HPDE6-E6E7 (cell line): ENCODE results near the gene EIF5.

Experiments used
- DNase-seq: peaks from one replicate; pipeline ENCODE4 v3.0.0; 2011; ENCODE audit warnings: missing footprints; ENCODE audit errors: extremely low spot score

The EIF5 gene

DNA sequence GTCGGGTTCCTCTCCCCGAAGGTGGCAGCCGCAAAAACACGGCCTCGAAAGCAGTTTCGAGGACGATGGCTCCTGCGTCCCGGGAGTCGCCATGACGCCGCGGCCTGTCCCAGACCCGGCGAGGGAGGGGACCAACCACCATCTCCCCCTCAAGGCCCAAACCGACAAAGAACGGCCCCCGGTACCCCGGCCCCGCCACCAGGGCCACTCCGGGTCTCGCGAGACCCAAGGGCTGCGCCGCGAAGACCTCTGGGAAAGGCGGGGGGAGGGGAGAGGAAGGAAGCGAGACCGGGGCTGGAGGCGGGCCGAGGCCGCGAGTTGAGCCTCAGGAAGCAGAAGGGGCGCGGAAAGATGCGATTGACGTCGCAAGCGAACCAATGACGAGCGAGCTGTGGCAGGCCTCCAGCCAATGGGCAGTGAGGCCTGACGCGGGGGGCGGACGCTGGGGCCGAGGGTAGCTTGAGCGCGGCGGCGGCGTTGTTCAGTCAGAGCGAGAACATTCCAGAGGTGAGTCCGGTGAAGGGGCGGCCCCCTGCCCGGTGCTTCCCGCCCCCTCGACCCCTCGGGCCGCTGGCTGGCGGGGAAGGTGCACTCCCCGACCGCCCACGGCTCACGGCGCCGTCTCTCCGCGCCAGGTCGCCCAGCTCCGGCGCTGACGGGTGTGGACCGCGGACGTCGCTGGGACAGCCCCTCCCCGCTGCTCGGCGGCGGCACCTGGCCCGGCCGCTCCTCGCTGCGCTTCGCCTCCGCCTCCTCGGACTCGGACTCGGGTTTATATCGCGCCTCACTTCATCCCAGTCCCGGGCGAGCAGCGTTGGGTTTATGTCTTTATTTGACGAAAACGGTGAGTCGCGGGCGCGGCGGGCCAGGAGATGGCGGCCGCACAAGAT lies at the start of gene EIF5:
Gene EIF5 (plus strand): TSS at position 484 of the 890 bp plus-strand sequence. CDS start 1,624 bp downstream, outside the sequence.
- peak; percentile 93 for DNase-seq

DNA sequence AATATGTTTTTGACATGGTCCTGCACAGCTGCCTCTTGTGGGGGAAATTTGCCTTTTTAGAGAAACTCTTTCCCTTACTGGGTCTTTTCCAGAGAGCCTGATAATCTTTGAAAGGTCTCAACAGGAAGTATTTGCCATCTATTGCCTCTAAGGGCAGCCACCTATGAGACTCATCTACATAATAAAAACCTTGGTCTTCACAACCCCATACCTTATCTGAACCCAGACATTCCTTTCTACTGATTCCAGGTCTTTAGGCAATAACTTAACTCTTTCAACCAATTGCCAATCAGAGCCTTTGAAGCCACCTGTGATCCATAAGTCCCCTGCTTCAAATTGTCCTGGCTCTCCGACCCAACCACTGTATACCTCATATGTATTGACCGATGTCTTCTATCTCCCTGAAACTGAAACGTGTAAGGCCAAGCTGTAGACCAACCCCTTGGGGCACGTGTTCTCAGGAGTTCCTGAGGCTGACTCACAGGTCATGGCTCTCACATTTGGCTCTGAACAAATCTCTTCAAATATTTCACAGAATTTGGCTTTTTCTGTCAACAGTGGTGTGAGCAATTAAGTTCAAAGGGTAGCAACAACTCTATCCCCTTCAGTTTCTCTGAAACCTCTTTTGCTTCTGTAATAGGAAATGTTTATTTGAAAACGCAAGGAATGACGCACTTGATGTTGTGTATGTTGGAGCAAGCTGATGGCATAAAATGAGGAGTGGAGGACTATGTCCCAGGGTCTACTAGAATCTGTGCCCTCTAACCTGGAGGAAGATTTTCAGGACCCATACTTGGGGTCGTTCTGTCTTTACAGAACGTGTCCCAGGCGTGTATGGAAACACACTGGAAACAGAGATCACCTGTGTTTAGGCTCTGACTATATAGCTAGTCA lies 49.2 kb upstream of the EIF5 start:
- peak; percentile 53 for DNase-seq

DNA sequence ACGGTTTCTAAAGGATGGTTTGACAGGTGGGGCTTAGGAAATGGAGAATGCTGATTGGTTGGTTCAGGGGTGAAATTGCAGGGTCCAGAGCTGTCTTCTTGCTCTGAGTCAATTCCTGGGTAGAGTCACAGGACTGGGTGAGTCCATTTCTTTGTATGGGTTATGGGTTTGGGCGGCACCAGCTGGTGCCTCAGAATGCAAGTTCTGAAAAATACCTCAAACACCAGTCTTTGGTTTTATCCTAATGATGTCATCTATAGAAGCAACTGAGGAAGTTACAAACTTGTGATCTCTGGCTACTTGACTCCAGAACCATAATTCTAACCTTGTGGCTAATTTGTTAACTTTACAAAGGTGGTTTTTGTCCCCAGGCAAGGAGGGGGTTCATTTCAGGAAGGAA lies 47.6 kb upstream of the EIF5 start:
- no peak for DNase-seq

DNA sequence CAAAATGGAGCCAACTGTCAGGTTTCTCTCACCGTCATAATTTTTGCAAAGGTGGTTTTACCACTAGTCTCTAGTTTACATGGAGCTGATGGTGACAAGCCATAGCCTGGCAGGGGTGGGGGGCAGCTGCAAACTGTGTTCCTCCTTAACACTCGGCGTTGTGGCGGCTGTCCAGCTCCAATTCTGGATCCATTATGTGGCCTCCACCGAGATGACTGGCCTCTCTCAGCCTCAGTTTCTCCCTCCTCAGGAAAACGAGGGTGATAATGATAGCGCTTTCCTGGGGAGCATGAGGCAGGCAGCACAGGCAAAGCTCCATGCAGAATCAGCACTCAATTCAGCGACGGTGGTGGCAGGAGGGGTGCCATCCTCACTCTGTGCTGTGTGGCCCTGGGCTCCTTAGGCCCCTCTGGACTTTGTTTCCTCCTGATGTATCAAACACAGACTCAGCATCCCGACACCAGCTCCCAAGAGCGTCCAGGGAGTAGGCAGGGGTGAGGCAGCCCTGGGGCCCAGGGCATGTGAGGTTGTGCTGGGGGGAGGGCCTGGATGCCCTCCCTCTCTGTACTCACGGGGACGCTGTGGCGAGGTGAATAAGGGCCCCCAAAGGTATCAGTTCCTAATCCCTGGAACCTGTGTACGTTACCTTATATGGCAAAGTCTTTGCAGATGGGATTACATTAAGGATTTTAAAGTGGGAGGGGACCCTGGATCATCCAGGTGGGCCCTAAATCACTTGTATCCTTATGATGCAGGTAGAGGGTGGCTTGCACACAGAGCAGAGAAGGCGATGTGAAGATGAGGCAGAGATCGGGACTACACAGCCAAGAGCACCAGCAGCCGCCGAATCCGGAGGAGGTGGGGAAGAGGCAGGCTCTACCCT lies 46.8 kb upstream of the EIF5 start:
- DNase-seq, result no peak

DNA sequence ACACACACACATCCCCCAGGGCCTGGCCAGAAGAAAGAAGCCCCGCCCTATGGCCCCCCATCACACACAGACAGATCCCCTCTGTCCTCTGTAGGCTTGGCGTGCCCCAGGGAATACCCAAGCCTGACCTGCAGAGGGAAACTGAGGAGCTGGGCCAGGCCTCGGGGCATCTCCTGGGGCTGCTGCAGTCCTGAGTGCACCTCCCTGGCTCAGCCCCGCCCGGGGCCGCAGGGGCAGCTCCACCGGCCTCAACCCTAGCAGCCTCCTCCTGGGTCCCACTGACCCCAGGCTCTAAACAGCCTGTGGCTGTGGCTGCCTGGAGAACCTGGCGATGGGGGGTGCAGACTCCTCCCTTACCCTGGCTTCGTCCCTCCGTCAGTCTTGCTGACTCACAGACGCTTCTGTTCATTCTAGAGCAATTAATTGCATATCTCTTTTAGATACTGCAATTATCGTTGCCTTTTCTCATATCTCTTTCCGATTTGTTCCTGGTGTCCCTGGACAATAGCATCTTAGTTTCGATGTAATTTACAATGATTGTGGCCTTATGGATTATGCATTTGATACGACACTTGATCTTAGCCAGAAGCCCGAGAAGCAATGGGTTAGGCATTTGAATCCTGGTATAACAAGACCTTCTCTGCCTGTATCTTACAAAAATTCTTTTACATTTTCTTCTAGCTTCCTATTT lies 45.8 kb upstream of the EIF5 start:
- DNase-seq, result no peak

DNA sequence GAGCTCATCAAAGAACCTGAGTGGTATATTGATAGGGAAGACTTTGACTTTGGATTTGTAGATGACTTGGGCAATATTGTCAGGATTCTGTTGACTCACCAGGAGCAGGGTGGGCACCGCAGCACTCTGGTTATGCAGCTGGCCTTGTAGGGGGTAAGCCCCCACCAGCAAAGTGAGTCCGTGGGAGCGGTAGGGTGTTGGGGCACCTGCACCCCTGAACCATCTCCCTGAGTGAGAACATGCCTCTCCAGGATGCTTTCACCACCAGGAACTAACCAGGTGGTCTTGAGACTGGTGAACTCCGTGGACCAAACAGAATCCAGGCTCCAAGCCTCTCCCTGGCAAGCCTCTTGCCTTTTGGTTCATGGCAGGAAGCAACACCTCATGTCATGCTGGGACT lies 44.0 kb upstream of the EIF5 start:
- no peak for DNase-seq

DNA sequence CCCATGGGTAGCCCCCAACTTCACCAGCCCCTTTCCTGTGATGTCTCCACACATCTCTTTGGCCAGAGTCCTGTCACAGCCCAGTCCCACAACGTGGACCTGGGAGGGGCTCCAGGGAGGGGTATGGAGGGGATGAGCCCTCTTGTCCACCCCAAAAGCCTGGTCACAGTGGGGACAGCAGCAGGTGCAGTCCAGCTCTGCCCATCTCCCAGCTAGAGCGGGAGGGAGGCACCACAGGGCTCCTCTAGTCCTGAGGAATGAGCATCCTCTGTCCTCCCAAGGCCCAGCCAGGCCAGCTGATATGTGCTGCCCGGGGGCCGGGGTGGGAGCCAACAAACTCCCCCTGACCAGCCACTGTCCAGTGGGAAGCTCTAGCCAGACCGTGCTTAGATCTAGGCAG lies 43.5 kb upstream of the EIF5 start:
- DNase-seq, result no peak

DNA sequence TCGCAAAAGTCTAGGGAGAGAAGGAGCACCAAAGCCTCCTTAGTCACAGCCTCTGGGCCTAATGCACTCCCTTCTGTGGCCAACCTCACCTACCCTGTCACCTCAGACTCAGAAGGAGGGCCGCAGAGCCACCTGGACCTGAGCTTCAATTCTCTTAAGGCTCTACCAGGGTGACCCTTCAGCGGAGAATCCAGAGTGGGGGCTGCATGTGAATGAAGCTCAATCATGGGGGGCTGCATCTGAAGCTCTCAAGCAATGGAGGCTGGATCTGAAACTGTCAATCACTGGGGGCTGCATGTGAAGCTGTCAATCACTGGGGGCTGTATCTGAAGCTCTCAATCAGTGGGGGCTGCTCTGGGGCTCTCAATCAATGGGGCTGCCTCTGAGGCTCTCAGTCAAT lies 43.1 kb upstream of the EIF5 start:
- DNase-seq, result no peak

DNA sequence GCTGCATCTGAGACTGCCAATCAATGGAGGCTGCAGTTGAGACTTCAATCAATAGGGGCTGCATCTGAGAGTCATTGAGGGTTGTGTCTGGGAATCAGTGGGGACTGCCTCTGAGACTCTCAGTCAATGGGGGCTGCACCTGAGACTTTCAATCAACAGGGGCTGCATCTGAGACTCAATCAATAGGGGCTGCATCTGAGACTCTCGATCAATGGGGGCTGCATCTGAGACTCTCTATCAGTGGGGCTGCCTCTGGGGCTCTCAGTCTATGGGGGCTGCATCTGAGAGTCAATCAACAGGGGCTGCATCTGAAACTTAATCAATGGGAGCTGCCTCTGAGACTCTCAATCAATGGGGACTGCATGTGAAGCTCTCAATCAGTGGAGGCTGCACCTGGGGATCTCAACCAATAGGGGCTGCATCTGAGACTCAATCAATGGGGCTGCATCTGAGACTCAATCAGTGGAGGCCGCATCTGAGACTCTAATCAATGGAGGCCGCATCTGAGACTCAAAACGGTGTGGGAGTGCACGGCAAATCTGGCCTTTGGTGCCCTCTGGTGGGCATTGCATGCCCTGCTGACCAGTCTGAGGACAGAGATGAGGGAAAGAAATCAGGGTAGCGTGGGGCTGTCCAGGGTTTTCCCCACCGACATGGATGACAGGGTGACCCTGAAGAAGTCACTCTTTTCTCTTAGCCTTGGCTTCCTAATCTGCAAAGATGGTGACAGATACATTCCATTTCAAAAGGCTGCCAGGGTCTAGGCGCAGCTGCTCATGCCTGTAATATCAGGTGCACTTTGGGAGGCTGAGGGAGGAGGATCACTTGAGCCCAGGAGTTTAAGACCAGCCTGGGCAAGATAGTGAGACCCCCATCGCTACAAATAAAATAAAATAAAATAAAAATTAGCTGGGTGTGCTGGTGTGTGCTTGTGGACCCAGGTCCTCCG lies 41.3 kb upstream of the EIF5 start:
- DNase-seq, result peak; percentile 66

DNA sequence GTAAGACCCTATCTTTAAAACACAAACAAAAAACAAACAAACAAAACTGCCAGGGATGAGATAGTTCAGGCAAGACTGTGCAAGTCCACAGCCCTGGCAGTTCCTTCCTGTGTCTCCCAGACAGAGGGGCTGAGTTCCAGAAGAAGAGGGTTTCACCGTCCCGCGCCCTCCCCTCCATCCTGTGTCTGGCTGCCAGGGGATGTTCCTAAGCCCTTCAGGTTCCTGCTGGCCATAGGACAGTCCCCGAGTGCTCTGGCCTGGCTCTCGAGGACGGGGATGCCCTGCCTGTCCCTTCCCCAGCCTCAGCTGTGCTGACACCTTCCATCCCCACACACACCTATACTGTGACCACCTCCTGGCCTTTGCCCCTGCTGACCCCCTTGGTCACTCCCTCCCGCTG lies 40.6 kb upstream of the EIF5 start:
- no peak for DNase-seq

DNA sequence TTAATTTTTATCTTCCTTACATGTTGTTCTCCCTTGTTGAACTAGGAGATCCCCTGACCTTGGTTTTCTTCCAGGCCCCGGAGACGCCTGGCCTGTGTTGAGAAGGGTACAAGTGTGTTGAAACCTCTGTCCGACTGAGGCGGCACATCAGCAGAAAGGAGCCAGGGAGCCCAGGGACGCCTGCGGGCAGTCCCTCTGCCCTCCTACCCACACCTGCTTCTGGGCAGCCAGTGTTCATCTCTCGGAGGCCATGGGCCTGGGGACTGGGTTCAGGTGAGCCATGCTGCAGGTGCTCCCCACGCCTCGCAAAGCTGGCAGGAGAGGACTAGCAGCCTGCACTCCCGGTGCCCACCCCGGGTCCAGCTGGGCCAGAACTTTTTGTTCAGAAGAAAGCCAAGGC lies 39.9 kb upstream of the EIF5 start:
- DNase-seq, result no peak

DNA sequence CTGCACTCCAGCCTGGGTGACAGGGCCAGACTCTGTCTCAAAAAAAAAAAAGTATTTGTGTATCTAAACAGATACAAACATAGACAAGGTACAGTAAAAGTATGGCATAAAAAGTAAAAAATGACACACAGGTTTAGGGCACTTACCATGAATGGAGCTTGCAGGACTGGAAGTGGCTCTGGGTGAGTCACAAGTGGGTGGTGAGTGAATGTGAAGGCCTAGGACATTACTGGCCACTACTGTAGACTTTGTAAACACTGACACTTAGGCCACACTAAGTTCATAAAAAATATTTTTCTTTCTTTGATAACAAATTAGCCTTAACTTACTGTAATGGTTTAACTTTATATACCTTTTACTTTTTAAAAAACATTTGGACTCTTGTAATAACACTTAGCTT lies 38.0 kb upstream of the EIF5 start:
- no peak for DNase-seq

DNA sequence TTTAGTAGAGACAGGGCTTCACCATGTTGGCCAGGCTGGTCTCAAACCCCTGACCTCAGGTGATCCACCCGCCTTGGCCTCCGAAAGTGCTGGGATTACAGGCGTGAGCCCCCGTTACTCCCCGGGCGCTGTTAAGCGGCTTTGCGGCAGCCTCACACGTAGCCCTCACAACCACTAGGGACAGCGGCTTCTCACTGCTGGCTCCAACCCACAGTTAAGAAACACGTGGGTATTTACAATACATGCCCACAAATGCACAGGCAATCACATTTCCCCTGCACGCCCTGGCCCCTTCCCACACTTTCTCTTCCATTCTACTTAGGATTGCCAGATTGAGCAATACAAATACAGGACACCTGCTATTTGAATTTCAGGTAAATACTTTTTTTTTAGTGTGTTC lies 37.0 kb upstream of the EIF5 start:
- no peak for DNase-seq

DNA sequence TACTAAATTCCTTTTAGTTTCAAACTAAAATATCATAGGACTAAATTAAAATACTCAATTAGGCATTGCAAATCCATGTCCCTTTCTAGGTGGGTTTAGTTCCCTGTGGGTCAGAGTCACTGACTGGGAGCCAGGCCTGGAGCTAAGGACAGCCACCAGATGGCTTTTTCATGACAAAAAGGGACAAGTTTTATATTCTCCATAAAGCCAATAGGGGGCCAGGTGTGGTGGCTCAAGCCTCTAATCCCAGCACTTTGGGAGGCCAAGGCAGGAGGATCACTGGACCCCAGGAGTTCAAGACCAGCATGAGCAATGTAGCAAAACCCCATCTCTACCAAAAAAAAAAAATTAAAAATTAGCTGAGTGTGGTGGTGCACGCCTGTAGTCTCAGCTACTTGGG lies 35.4 kb upstream of the EIF5 start:
- no peak for DNase-seq

DNA sequence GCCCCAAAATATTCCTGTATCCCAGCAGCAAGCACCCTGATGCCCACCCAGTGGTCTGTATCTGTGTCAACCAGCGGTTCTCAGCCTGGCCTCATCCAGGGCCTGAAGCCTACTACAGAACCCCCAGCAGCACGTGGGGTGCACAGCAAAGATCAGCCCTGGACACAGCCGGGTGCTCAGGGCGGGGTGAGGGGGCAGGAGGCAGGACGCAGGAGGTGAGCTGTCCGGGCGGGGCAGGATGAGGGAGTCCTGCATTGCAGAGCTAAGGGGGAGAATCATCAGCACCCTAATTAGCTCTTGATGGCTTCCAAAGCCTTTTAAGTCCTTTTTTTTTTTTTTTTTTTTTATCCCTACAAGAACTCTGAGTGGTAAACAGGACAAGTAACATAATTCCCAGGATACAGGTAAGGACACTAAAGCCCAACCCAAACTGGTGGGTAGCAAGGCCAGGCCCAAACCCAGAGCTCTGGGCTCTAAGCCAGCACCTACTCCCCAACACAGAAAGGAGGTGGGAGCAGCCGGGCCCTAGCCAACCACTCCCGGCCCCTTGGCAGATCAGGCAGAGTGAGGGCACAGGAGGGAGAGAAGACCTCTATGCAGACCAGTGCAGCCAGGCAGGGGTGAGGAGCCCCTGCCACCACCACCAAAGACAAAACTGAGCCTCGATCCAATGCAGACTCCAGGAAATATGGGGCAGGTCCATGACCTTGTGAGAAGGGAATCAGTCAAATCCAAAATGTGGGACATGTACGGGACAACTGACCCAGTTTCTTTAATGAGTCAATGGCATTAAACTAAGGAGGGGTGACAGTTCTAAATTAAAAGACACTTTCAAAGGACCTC lies 32.3 kb upstream of the EIF5 start:
- no peak for DNase-seq

DNA sequence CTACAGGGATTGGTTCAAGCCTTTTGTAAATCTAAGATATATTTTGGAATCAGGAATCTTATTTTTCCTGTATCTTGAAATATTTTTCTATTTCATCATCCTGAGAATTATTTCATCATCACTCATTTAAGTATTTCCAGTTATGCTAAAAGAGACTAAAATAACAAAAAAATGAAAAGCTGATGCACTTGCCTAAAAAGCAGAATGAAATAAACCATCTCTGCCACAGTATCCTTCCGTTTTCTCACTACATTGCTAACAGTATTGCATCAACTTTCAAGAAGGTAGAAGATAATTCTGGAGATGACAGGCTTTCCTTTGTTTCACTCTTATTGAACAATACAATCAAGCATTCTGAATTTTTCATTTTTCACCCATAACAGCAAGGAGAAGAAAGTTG lies 31.1 kb upstream of the EIF5 start:
- no peak for DNase-seq

DNA sequence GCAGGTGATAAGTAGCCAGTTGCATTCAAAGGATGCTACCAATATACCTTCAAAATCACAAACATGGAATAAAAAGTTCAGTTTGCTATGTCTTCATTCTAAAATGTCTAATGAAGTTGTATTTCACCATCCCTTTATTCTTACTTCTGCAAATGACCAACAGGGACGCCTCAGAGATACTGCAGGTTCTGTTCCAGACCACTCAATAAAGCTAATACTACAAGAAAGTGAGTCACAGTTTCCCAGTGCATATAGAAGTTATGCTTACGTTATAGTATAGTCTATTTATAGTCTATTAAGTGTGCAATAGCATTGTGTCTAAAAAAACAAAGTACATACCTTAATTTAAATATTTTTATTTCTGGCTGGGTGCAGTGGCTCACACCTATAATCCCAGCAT lies 29.3 kb upstream of the EIF5 start:
- no peak for DNase-seq

DNA sequence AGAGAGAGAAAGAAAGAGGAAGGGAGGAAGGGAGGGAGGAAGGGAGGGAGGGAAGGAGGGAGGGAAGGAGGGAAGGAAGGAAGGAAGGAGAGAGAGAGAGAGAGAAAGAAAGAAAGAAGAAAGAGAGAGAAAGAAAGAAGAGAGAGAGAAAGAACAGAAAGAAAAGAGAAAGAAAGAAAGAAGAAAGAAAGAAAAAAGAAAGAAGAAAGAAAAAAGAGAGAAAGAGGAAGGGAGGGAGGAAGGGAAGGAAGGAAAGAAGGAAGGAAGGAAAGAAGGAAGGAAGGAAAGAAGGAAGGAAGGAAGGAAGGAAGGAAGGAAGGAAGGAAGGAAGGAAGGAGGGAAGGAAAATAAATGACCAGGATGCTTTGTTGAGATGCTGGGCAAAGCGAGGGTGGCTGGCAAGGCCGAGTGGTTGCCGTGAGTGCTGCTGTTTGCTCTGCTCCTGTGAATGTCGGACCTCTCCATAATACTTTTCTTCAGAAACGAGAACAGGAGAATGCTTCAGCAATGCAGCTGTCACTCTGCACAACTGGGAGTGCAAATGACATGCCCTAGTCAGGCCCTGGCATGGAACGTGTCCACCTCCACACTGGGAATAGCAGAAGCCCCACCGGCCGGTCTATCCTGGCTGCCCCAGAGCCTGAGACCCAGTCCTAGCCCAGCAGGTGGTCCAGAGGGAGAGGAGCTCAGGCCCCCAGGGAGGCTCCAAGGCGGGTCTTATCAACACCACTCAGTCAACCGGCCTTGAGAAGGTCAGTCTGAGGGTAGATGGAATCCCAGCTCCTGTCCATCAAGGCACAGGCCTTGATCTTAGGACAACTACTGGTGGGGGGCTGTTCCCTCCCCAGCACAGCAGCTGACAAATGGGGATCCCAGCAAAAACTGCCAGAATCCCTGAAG lies 25.1 kb upstream of the EIF5 start:
- no peak for DNase-seq
